Body of pancreas (tissue), 4 donors: Measurements from ENCODE around the gene RAB40AL. TPM values are rescaled to one million over a fixed set of nuclear protein-coding genes. Genes with fewer than 3 reads are reported as not detected.
"Not testable (repeated sequence)": the region's sequence is repeated elsewhere in the genome, so short reads cannot be mapped to it uniquely, and the experiment has no call there.

Source experiments
- ATAC-seq: fragments of 150-250 bp; one replicate; pipeline ENCODE4 v1.9.1; 2016
- DNase-seq, 4 donors: peaks; one replicate each; pipeline ENCODE4 v3.0.0-alpha.2; 2019
- H3K27ac ChIP-seq, 4 donors: fragments of 200-600 bp; sonication (generic); 1 replicate in 3 of 4; 2 replicates in 1 of 4; pipeline versions ENCODE4 v1.5.1 to v1.6.1; 2016 to 2019; ENCODE audit warnings: mild to moderate bottlenecking in 1 of 4, mixed read lengths in 1 of 4, moderate library complexity in 1 of 4
- H3K27me3 ChIP-seq, 2 donors: fragments of 200-600 bp; sonication (generic); one replicate each; pipeline ENCODE4 v1.6.0; 2016; ENCODE audit warnings: mild to moderate bottlenecking in 1 of 2
- H3K36me3 ChIP-seq, 2 donors: fragments of 200-600 bp; sonication (generic); replicated peaks in 1 of 2; 2 replicates each; pipeline ENCODE4 v1.5.1; 2016; ENCODE audit warnings: low read depth in 2 of 2; ENCODE audit not compliant: insufficient read depth in 1 of 2
- H3K4me1 ChIP-seq: fragments of 200-600 bp; sonication (generic); one replicate; pipeline ENCODE4 v1.6.0; 2016
- H3K4me3 ChIP-seq, 2 donors: fragments of 200-600 bp; sonication (generic); 1 replicate in 1 of 2; 2 replicates in 1 of 2; pipeline ENCODE4 v1.5.1; 2016 to 2019
- H3K9me3 ChIP-seq, 3 donors: fragments of 200-600 bp; sonication (generic); 1 replicate in 2 of 3; 2 replicates in 1 of 3; pipeline ENCODE4 v1.5.1; 2016
- POLR2A ChIP-seq, 3 donors: fragments of 450-650 bp; IDR thresholded peaks; one replicate each; pipeline ENCODE4 v1.6.1; 2016; ENCODE audit warnings: antibody characterized with exemption in 3 of 3, mild to moderate bottlenecking in 2 of 3
- WGBS, 2 donors: methylation state at CpG; one replicate each; pipeline ENCODE4 v1.1.5; 2017; 5-methylcytosine and 5-hydroxymethylcytosine counted together
- intact Hi-C: fragments of 100-400 bp; cut with DNase I; formaldehyde crosslinking; loops from one replicate; pipeline ENCODE4 v1.15.1; 2023
- total RNA-seq, 2 donors: library from RNA; depleted of rRNA; stranded (reverse); fragments of >200 nt; gene quantifications; one replicate each; pipeline ENCODE4 v1.1.0, GENCODE V29; 2016
- TF ChIP-seq, protein P1 (sequence below), 7 experiments: fragments of 450-650 bp in 4 of 7; fragments of 200-600 bp in 3 of 7; sonication (generic) in 3 of 7; IDR thresholded peaks; one replicate each; pipeline ENCODE4 v1.5.1; 2016 to 2019; ENCODE audit warnings: antibody characterized with exemption in 7 of 7

The RAB40AL gene
- total RNA-seq, 2 donors from 2014 or later: 1.3 to 8.2 TPM

GRCh38 chrX:102968216-102968615, 31.1 kb downstream of the RAB40AL start:
- 80% methylated on average over 1 of the region's 2 CpGs; no CpG with 5 or more reads in 1 of the 2 donors for WGBS, 2 donors
- no peak for DNase-seq
- Histone ChIP-seq H3K9me3 (no peaks in the 10 kb centered on the region), H3K36me3 (no peaks in the 10 kb centered on the region), H3K4me3 (no peak overlapping the region), H3K27ac (no peak overlapping the region), H3K27me3 (no peaks in the 10 kb centered on the region), H3K4me1 (peaks cover 10% of the 10 kb centered on the region)
- TF ChIP-seq, protein P1, sequence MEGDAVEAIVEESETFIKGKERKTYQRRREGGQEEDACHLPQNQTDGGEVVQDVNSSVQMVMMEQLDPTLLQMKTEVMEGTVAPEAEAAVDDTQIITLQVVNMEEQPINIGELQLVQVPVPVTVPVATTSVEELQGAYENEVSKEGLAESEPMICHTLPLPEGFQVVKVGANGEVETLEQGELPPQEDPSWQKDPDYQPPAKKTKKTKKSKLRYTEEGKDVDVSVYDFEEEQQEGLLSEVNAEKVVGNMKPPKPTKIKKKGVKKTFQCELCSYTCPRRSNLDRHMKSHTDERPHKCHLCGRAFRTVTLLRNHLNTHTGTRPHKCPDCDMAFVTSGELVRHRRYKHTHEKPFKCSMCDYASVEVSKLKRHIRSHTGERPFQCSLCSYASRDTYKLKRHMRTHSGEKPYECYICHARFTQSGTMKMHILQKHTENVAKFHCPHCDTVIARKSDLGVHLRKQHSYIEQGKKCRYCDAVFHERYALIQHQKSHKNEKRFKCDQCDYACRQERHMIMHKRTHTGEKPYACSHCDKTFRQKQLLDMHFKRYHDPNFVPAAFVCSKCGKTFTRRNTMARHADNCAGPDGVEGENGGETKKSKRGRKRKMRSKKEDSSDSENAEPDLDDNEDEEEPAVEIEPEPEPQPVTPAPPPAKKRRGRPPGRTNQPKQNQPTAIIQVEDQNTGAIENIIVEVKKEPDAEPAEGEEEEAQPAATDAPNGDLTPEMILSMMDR (IDR thresholded peaks at IDR 0.05): no peak
- TF ChIP-seq POLR2A (IDR thresholded peaks at IDR 0.05): no peak
- ATAC-seq: no peak
- intact Hi-C loops: no loop called here

GRCh38 chrX:102971536-102971935, 34.5 kb downstream of the RAB40AL start:
- H3K4me1 ChIP-seq, DNase-seq, H3K4me3 ChIP-seq, H3K27ac ChIP-seq, H3K9me3 ChIP-seq, H3K36me3 ChIP-seq, intact Hi-C loops, H3K27me3 ChIP-seq, ATAC-seq: not testable (repeated sequence)

DNA sequence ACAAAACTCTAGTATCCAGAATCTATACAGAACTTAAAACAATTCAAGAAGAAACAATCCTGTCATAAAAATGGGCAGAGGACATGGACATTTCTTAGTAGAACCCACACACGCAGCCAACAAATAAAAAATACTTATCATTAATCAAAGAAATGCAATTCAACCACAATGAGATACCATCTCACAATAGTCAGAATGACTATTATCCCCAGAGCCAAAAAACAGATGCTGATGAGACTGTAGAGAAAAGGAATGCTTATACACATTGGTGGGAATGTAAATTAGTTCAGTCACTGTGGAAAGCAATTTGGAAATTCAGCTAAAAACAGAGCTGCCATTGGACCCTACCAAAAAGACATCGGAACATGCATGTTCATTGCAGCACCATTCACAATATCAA, 37.9 kb downstream of the RAB40AL start:
- intact Hi-C loops: no loop called here
- Histone ChIP-seq H3K27me3 (no peaks in the 10 kb centered on the region), H3K4me1 (no peaks in the 10 kb centered on the region), H3K27ac (no peak overlapping the region), H3K4me3 (no peak overlapping the region), H3K9me3 (no peaks in the 10 kb centered on the region), H3K36me3 (no peaks in the 10 kb centered on the region)
- TF ChIP-seq POLR2A (IDR thresholded peaks at IDR 0.05): no peak
- DNase-seq (no peak), ATAC-seq (no peak)
- WGBS, 2 donors: 90 to 92% methylated on average over 2 of the region's 2 CpGs

DNA sequence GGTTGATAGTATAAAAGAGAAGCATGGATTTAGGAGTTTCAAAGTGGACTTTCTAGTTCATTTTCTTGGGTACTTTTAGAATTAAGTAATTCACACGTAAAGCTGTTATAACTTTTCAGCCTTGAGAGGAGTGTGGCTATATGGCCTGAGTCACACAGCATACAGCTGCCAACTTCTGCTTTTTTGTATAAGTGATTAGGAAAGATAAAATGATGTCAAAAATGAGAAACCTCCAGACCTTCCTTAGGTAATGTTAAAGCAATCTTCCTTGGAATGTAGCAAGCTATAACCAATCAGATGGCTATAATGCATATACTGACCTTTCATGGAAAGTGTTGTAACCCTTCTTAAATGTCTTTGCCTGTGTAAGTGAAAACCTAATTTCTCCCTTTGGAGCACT, 39.2 kb downstream of the RAB40AL start:
- Histone ChIP-seq H3K4me3 (no peak overlapping the region), H3K4me1 (no peaks in the 10 kb centered on the region), H3K27me3 (no peaks in the 10 kb centered on the region), H3K9me3 (no peaks in the 10 kb centered on the region), H3K27ac (no peak overlapping the region), H3K36me3 (no peaks in the 10 kb centered on the region)
- ATAC-seq: no peak
- whole genome bisulfite sequencing, 2 donors: 50 to 73% methylated on average over 1 of the region's 1 CpG
- intact Hi-C loops: no loop called here
- DNase-seq: no peak
- TF ChIP-seq POLR2A (IDR thresholded peaks at IDR 0.05): no peak
- TF ChIP-seq, protein P1 (IDR thresholded peaks at IDR 0.05): no peak

GRCh38 chrX:102976793-102977495, 39.9 kb downstream of the RAB40AL start:
- Histone ChIP-seq H3K9me3 (no peaks in the 10 kb centered on the region), H3K27me3 (no peaks in the 10 kb centered on the region), H3K36me3 (no peaks in the 10 kb centered on the region), H3K4me3 (no peak overlapping the region), H3K27ac (no peak overlapping the region), H3K4me1 (no peaks in the 10 kb centered on the region)
- DNase-seq (peak in 2 of 4 donors; percentile 18 to 24), ATAC-seq (peak; percentile 27)
- intact Hi-C loops: no loop called here
- WGBS, 2 donors: 22 to 25% methylated on average over 4 of the region's 4 CpGs
- TF ChIP-seq, protein P1 (IDR thresholded peaks at IDR 0.05): no peak
- TF ChIP-seq POLR2A (IDR thresholded peaks at IDR 0.05): no peak

- no peak for DNase-seq
- Histone ChIP-seq H3K27ac (no peak overlapping the region), H3K27me3 (no peaks in the 10 kb centered on the region), H3K36me3 (no peaks in the 10 kb centered on the region), H3K9me3 (no peaks in the 10 kb centered on the region), H3K4me1 (no peaks in the 10 kb centered on the region), H3K4me3 (no peak overlapping the region)
- 85 to 92% methylated on average over 6 of the region's 9 CpGs for WGBS, 2 donors
- ATAC-seq: no peak
- intact Hi-C loops: no loop called here
- TF ChIP-seq POLR2A (IDR thresholded peaks at IDR 0.05): no peak
- TF ChIP-seq, protein P1 (IDR thresholded peaks at IDR 0.05): no peak
These were observed 41.5 kb downstream of the RAB40AL start for GRCh38 chrX:102978594-102978993.
